Fibroblast of lung (primary cell): ENCODE results near the gene OLIG1.

ENCODE experiments used
- CTCF ChIP-seq, 2 donors: IDR thresholded peaks in 1 of 2; conservative IDR thresholded peaks in 1 of 2; 1 replicate in 1 of 2; 2 replicates in 1 of 2; pipeline ENCODE4 v1.5.1; 2011 to 2012; ENCODE audit warnings: low read length in 2 of 2, control low read depth in 1 of 2, inconsistent platforms in 1 of 2, low read depth in 1 of 2, mild to moderate bottlenecking in 1 of 2
- EZH2 ChIP-seq: IDR thresholded peaks from 2 replicates; pipeline ENCODE4 v1.5.1; 2012; ENCODE audit warnings: low read length, control low read depth, mild to moderate bottlenecking; ENCODE audit errors: missing control alignments

- TF ChIP-seq CTCF (conservative IDR thresholded peaks at IDR 0.05 in 1 of 2, IDR thresholded peaks at IDR 0.05 in 1 of 2; ENCODE audit: low read depth in 1 of 2, low read length in 2 of 2) (no peak), EZH2 (no peak)
These were observed 5.1 kb upstream of the OLIG1 start for GRCh38 chr21:33064623-33065390.
